NT2/D1 (cell line): ENCODE measurements around the gene SPPL2B.

Source experiments
- SUZ12 ChIP-seq: IDR thresholded peaks from 2 replicates; pipeline ENCODE4 v1.6.1; 2011; ENCODE audit not compliant: insufficient read length, insufficient read depth; ENCODE audit errors: extremely low read depth
- ZNF274 ChIP-seq: IDR thresholded peaks from 2 replicates; pipeline ENCODE4 v1.6.1; 2011; ENCODE audit warnings: mild to moderate bottlenecking, low read depth, low read length

DNA sequence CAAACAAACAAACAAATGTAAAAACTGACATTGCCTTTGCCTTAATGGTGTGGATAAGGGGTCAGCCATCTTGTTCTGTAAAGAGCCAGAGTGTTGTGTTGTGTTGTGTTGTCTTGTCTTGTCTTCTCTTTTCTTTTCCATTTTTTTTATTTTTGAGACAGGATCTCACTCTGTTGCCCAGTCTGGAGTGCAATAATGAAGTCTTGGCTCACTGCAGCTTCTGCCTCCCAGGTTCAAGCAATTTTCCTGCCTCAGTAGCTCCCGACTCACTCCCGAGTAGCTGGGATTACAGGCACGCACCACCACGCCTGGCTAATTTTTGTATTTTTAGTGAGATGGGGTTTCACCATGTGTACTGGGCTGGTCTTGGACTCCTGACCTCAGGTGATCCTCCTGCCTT, 71.1 kb downstream of the SPPL2B start:
- TF ChIP-seq SUZ12, result no peak
- TF ChIP-seq ZNF274, result no peak
